ENCODE results near the gene SEPTIN6. TPM values are rescaled to one million over a fixed set of nuclear protein-coding genes. Genes with fewer than 3 reads are reported as not detected.
A peak's percentile ranks its signal among the peaks of the same experiment; 100 is the strongest.

SEPTIN6 gene
- polyA plus RNA-seq, 12 donors: 22.0 to 54.1 (median 35.0) TPM; not detected in 1

DNA sequence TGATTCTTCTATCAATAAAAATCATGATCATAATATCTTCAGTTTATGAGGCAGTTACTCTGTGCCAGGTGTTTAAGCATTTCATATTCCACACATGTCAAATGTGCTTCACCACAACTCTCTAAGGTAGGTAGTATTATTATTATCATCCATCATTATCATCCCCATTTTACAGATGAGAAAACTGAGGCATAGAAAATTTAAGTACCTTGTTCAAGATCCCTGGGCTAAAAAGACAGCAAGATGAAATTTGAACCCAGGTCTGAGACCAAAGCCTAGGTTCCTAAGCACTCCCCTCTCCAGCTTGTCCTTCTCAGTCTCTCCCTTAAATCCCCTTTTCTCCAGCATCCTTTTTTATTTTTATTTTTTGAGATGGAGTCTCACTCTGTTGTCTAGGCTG, 33.4 kb downstream of the SEPTIN6 start:
- no peak for DNase-seq

DNA sequence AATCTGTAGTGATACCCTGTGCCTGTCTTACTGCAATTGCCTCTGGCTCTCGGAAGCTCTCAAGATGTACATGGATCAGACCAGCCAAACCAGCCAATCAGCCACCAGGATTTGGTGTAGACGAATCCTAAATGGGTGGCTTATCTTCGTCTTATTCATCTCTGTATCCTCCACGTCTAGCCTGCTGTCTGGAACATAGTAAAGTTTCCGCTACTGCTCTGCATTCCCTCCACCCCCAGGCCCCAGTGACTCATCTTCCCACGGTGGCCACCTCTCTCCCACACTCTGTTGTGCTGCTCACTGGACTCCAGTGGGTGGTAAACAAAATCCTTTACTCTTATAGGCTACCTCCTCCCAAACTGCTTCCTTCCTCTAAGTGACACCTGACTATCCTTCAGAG, 37.8 kb downstream of the SEPTIN6 start:
- no peak for DNase-seq

DNA sequence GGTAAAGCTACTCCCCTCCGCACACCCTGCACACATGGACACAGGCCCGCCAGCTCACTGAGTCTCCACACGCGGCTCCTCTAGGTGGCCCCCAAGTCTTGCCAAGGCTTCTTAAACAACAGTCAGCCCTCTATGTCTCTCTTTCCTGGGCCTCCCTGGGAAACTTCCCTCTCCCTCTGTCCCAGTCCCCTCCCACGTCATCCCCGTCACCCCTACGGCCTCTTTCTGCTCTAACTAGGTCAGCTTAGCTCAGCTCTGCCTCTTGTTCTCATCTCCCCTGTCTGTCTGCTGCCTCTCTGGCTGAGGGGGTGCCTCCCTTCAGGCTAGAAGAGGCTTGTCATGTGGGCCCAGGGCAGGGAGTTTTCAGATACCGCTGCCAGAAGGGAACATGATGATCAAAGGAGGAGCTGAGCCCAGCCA, 38.8 kb downstream of the SEPTIN6 start:
- DNase-seq: peak; percentile 71

DNA sequence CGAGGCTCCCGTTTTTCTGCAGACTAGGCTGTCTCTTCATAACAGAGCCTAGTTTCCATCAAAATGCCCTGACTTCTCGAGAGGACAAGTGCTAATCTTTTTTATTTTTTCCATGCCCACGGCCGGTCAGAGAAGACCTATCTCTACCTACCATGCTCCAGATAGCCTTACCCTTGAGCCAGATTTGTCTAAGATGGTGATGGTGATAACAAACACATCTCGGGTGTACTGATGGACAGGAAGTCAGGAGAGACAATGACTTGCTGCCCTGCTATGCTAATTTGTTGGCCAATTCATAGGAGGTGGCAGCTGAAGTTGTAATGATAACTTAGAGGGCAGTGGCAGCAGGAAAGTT, 44.6 kb downstream of the SEPTIN6 start:
- DNase-seq: no peak

GRCh38 chrX:119647552-119648420, 45.2 kb downstream of the SEPTIN6 start:
- DNase-seq: no peak

GRCh38 chrX:119647089-119647488, 45.9 kb downstream of the SEPTIN6 start:
- DNase-seq: no peak

- DNase-seq: no peak
Measured at GRCh38 chrX:119646515-119646914, 46.5 kb downstream of the SEPTIN6 start.

DNA sequence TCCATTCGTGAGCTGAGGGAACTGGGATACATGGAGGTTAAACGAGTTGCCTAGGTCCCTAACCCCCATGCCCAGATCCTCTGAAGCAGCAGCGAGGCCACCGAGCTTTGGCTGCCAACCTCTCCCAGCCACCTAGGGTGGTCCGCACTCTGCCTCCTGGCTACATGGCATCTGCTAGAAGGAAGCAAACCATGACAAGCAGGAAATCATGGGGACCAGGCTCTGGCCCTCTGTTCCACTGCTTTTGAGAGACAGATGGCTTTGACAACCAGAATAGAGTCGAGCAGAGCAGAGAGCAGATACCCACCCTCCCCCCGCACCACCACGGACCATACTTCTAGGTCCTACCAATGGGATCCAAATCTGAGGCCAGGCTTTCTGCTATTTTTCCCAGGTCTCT, 49.3 kb downstream of the SEPTIN6 start:
- DNase-seq: no peak

Other genes starting within 250 kb of the SEPTIN6 start
- gene SLC25A5, start 224.7 kb downstream of the SEPTIN6 start, polyA plus RNA-seq (ENCODE audit: insufficient read length in 12 of 12): 100 to 1,000 TPM in 11 of 12 donors, not detected in 1; 120 to 193 (median 153) TPM
- gene STEEP1, start 127.8 kb downstream of the SEPTIN6 start, polyA plus RNA-seq (ENCODE audit: insufficient read length in 12 of 12): 10 to 100 TPM in 10 of 12 donors, 1 to 10 TPM in 1, not detected in 1; 7.1 to 22.5 (median 17.8) TPM
- 10 to 100 TPM in 11 of 12 donors, not detected in 1; 55.7 to 98.6 (median 69.7) TPM for gene UBE2A, start 118.6 kb downstream of the SEPTIN6 start, polyA plus RNA-seq (ENCODE audit: insufficient read length in 12 of 12)
- 10 to 100 TPM in 1 of 12 donors, 1 to 10 TPM in 10, not detected in 1; 5.4 to 10.1 (median 7.4) TPM for gene NKRF, start 86.7 kb downstream of the SEPTIN6 start, polyA plus RNA-seq (ENCODE audit: insufficient read length in 12 of 12)
- gene SOWAHD, start 65.4 kb upstream of the SEPTIN6 start, polyA plus RNA-seq (ENCODE audit: insufficient read length in 12 of 12): under 1 TPM in 10 of 12 donors, not detected in 2; 0.20 to 0.57 (median 0.32) TPM
- 1,000 to 10,000 TPM; 1,340 to 4,447 (median 3,172) TPM for gene RPL39, start 98.5 kb upstream of the SEPTIN6 start, polyA plus RNA-seq (ENCODE audit: insufficient read length in 12 of 12)
- gene UPF3B, start 159.8 kb upstream of the SEPTIN6 start, polyA plus RNA-seq (ENCODE audit: insufficient read length in 12 of 12): 10 to 100 TPM in 11 of 12 donors, not detected in 1; 10.6 to 27.4 (median 13.1) TPM
- gene RNF113A, start 178.6 kb upstream of the SEPTIN6 start, polyA plus RNA-seq (ENCODE audit: insufficient read length in 12 of 12): 10 to 100 TPM in 3 of 12 donors, 1 to 10 TPM in 7, not detected in 2; 8.0 to 11.9 (median 8.9) TPM
- gene NDUFA1, start 178.7 kb upstream of the SEPTIN6 start, polyA plus RNA-seq (ENCODE audit: insufficient read length in 12 of 12): 100 to 1,000 TPM in 5 of 12 donors, 10 to 100 TPM in 6, not detected in 1; 61.6 to 113 (median 98.4) TPM
- not detected for gene AKAP14, start 202.7 kb upstream of the SEPTIN6 start, polyA plus RNA-seq (ENCODE audit: insufficient read length in 12 of 12)